ENCODE measurements around the gene CENPX.

- TF ChIP-seq EZH2 (IDR thresholded peaks at IDR 0.05), result no peak
- TF ChIP-seq POLR2AphosphoS5 (IDR thresholded peaks at IDR 0.05; ENCODE audit: borderline replicate concordance, low read depth, low read length), result no peak
- no peak for TF ChIP-seq FOXP2 (optimal IDR thresholded peaks at IDR 0.05; ENCODE audit: control extremely low read depth, extremely low read length, insufficient read depth)
These were observed 1.4 kb downstream of the CENPX start for GRCh38 chr17:82021107-82021899.
